Erythroblast (primary cell): ENCODE results near the gene ZNF442.

Experiments used
- GATA1 ChIP-seq: IDR thresholded peaks from 2 replicates; pipeline ENCODE4 v1.6.1; 2011; ENCODE audit warnings: low read depth, mild to moderate bottlenecking, control low read depth, low read length, moderate library complexity
- POLR2A ChIP-seq: IDR thresholded peaks from 2 replicates; pipeline ENCODE4 v1.6.1; 2011; ENCODE audit warnings: mild to moderate bottlenecking, low read length

GRCh38 chr19:12364391-12365235, 870 bp downstream of the ZNF442 start:
- TF ChIP-seq POLR2A, result no peak
- no peak for TF ChIP-seq GATA1
